ENCODE data around the gene POLR2C. TPM values are rescaled to one million over a fixed set of nuclear protein-coding genes. Genes with fewer than 3 reads are reported as not detected.
A peak's percentile ranks its signal among the peaks of the same experiment; 100 is the strongest.

The POLR2C gene
- total RNA-seq, 1 donor from 2014 or later = 52.1 TPM

DNA sequence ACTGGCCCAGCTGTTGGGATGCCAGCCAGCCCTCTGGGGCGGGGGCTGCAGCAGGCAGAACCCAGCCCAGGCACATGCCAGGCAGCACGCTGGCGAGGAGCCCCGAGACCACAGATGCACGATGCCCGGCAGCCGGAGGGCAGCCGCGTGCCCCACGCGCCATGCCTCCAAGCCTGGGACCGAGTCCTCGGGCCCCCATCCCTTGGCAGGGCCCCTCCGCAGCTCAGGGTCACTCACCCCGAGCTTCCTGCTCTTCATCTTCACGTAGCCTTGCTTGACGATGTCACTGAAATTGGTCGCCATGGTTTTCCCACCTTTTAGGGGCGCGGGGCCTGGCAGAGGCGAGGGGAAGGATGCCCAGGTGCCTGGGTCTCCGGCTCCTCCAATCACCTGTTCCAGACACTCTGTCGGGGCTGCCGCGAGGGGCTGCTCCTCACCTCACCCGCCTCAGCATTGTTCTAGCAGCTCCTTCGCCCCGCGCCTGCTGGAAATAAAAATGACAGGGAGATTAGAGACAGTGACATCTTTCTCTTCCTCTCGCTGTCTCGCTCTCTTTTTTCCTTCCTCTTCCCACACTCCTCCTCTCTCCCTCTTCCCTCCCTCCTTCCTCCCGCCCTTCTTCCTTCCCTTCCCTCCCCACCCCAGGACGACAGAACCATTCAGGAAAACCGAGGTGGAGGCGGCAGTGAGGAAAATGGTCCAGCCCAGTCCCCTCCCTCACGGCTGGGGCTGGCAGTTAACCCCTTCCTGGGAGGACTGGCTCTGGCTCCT, 16.9 kb downstream of the POLR2C start:
- Mint-ChIP-seq H3K27me3 (ENCODE audit: unreplicated experiment) (peaks cover 10% of the 10 kb centered on the region), H3K4me3 (ENCODE audit: unreplicated experiment) (peak overlapping the region; percentile 90), H3K36me3 (ENCODE audit: low read depth, unreplicated experiment) (peaks cover 5% of the 10 kb centered on the region), H3K4me1 (ENCODE audit: unreplicated experiment) (peaks cover 36% of the 10 kb centered on the region), H3K9me3 (ENCODE audit: unreplicated experiment) (no peaks in the 10 kb centered on the region), H3K27ac (ENCODE audit: unreplicated experiment) (peak overlapping the region; percentile 70)
- no peak for DNase-seq (ENCODE audit: low spot score)
- TF ChIP-seq, protein P1, sequence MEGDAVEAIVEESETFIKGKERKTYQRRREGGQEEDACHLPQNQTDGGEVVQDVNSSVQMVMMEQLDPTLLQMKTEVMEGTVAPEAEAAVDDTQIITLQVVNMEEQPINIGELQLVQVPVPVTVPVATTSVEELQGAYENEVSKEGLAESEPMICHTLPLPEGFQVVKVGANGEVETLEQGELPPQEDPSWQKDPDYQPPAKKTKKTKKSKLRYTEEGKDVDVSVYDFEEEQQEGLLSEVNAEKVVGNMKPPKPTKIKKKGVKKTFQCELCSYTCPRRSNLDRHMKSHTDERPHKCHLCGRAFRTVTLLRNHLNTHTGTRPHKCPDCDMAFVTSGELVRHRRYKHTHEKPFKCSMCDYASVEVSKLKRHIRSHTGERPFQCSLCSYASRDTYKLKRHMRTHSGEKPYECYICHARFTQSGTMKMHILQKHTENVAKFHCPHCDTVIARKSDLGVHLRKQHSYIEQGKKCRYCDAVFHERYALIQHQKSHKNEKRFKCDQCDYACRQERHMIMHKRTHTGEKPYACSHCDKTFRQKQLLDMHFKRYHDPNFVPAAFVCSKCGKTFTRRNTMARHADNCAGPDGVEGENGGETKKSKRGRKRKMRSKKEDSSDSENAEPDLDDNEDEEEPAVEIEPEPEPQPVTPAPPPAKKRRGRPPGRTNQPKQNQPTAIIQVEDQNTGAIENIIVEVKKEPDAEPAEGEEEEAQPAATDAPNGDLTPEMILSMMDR (IDR thresholded peaks at IDR 0.05; ENCODE audit: unreplicated experiment) = no peak

DNA sequence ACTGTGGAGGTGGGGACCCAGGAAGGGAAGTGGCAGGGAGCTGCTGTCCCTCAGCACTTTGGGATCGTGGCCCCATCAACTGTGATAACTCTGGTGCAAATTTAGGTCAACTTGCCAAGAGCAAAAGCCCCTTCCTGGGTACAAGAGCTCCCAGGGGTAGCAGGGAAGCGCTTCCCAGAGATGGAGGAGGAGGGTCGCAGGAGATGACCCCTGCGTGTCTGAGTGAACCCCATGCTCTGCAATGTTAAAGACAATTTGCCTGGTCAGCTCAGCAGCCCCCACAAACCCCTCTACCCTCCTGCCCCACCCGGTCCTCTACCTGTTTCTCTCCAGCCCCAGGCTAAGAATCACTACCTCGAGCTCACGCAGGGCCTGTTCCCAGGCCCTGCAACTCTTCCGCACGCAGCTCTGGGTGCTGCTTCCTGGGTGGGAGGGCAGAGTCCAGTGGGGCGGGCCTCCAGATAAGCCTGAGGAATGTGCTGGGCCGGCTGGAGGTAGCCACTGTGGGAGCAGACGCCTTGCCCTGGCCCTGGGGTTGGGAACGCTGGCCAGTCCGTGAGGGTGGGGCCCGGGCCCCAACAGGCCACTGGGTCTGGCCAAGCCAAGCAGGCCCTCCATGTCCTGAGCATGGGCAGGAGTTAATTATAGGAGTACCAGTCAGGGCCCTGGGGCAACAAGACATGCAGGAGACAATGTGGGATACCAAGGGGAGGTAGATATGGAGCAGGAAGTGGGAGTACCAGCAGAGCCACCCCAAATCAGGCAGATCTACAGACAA, 17.7 kb downstream of the POLR2C start:
- no peak for DNase-seq (ENCODE audit: low spot score)
- no peak overlapping the region for H3K27ac Mint-ChIP-seq (ENCODE audit: unreplicated experiment)

DNA sequence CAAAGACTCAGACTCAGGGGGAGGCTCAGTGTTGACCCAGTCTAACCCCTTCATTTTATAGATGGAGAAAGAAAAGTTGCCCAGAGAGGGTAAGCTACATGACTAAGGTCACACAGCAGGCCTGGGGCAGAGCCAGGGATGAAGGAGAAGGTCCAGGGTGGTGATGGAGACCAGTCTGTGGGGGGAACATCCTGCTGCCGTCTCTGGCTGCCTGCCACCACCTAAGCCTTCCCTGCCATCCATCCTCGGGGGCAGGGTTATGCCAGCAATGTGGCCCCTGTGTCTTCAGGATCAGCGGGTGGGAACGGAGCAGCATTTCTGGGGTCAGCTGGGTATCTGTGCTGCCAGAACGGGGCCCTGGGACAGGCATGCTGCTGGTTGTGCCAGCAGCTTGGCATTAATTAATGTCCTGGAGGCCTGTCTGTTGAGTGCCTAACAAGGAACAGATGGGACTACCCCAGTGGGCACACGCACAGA, 18.3 kb downstream of the POLR2C start:
- H3K27ac Mint-ChIP-seq (ENCODE audit: unreplicated experiment) = no peak overlapping the region
- H3K4me3 Mint-ChIP-seq (ENCODE audit: unreplicated experiment) = no peak overlapping the region
- TF ChIP-seq, protein P1 (IDR thresholded peaks at IDR 0.05; ENCODE audit: unreplicated experiment) = no peak
- DNase-seq (ENCODE audit: low spot score) = no peak
- peaks cover 5% of the 10 kb centered on the region for H3K36me3 Mint-ChIP-seq (ENCODE audit: low read depth, unreplicated experiment)
- peaks cover 38% of the 10 kb centered on the region for H3K4me1 Mint-ChIP-seq (ENCODE audit: unreplicated experiment)
- peaks cover 14% of the 10 kb centered on the region for H3K27me3 Mint-ChIP-seq (ENCODE audit: unreplicated experiment)
- no peaks in the 10 kb centered on the region for H3K9me3 Mint-ChIP-seq (ENCODE audit: unreplicated experiment)

More for the DNA sequence above, 17.7 kb downstream of the POLR2C start:
- TF ChIP-seq, protein P1 (IDR thresholded peaks at IDR 0.05; ENCODE audit: unreplicated experiment) = no peak
- Mint-ChIP-seq H3K4me1 (ENCODE audit: unreplicated experiment) (peaks cover 35% of the 10 kb centered on the region), H3K36me3 (ENCODE audit: low read depth, unreplicated experiment) (peaks cover 5% of the 10 kb centered on the region), H3K4me3 (ENCODE audit: unreplicated experiment) (peak overlapping the region; percentile 90), H3K9me3 (ENCODE audit: unreplicated experiment) (no peaks in the 10 kb centered on the region), H3K27me3 (ENCODE audit: unreplicated experiment) (peaks cover 14% of the 10 kb centered on the region)

DNA sequence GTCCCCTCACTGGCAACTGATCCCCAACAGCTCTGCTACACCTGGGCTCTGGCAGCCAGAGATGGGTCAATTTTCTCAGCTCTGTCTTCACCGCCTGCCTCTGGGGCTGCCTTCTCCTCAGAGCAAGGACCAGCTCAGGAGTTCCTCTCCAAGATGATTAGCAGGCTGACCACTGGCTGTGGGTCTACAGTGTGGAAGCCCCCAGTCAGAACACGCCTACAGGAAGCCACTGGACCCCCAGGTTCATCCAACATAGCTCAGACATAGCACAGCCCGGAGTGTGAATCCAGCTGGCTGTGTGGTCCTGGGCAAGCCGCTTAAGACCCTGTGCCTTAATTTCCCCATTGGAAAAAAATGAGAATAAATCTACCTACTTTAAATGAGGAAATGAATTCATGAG, 18.9 kb downstream of the POLR2C start:
- DNase-seq (ENCODE audit: low spot score) = no peak
- Mint-ChIP-seq H3K36me3 (ENCODE audit: low read depth, unreplicated experiment) (peaks cover 5% of the 10 kb centered on the region), H3K27ac (ENCODE audit: unreplicated experiment) (no peak overlapping the region), H3K9me3 (ENCODE audit: unreplicated experiment) (no peaks in the 10 kb centered on the region), H3K4me3 (ENCODE audit: unreplicated experiment) (no peak overlapping the region), H3K4me1 (ENCODE audit: unreplicated experiment) (peaks cover 34% of the 10 kb centered on the region), H3K27me3 (ENCODE audit: unreplicated experiment) (peaks cover 15% of the 10 kb centered on the region)
- TF ChIP-seq, protein P1 (IDR thresholded peaks at IDR 0.05; ENCODE audit: unreplicated experiment) = no peak
